DLD1 (cell line): ENCODE measurements around the gene MMP24.
"Not testable (repeated sequence)": the region's sequence is repeated elsewhere in the genome, so short reads cannot be mapped to it uniquely, and the experiment has no call there.

Experiments
- in situ Hi-C: cut with HindIII; loops from 2 replicates; pipeline ENCODE4 v1.10.0; 2017; ENCODE audit warnings: low sequenced_read_pairs

Gene MMP24

DNA sequence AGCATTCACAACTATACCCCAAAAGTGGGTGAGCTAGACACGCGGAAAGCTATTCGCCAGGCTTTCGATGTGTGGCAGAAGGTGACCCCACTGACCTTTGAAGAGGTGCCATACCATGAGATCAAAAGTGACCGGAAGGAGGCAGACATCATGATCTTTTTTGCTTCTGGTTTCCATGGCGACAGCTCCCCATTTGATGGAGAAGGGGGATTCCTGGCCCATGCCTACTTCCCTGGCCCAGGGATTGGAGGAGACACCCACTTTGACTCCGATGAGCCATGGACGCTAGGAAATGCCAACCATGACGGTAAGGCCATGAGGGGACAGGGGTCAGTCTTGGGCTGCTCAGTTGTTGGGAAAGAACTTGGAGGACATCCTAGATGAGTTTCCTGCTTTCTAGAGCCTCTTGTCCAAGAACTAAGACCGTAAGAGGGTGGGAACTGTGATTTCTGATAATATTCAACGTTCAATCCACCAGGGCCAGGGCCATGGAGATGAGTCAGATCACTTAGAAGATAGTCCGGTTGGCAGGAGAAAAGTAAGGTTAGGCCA lies 28.0 kb downstream of the MMP24 start:
- in situ Hi-C loops, result no loop called here

- in situ Hi-C loops, result no loop called here
Observed at GRCh38 chr20:35257175-35257909, 30.9 kb downstream of the MMP24 start.

DNA sequence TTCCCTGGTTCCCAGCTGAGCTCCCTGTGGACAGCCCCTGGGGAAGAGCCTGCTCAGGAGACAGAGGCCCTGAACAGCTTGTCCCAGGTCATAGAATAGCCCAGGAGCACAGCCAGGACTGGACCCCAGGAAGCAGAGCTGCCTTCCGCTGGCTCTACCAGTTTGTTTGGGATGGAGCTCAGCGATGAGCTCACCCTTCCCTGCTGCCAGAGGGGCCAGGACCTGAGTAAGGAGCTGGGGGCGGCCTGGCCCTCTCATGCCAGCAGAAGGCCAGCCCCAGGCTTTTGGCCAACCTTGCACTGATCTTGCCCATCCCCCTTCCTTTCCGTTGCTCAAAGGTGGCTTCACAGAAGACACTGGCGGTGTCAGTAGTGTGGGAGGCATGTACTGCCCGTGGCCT lies 33.9 kb downstream of the MMP24 start:
- in situ Hi-C loops, result no loop called here

GRCh38 chr20:35262321-35262720 lies 35.8 kb downstream of the MMP24 start:
- in situ Hi-C loops, result not testable (repeated sequence)

DNA sequence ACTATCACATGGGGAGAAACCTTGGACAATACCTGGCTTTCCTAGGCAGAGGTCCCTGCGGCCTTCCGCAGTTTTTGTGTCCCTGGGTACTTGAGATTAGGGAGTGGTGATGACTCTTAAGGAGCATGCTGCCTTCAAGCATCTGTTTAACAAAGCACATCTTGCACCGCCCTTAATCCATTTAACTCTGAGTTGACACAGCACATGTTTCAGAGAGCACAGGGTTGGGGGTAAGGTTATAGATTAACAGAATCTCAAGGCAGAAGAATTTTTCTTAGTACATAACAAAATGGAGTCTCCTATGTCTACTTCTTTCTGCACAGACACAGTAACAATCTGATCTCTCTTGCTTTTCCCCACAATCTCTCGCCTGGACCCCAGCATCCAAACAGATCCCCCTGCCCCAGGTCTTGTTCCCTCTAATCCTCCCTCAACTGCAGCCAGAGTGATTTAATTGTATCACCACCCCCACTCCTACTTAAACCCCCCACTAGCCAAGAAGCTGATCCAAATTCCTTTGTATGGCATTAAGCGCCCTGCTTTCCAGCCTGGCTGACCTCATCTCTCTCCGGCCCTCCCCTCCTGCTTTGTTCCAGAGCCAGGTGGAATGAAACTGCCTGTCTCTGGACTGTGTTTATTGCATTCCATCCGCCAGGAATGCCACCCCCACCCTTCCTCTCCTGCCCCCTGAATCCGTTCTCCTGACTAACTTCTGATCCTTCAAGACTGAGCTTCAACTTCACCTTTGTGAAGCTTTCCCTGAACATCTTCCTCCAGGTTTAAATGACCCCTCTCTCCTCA lies 36.4 kb downstream of the MMP24 start:
- in situ Hi-C loops, result not testable (repeated sequence)

DNA sequence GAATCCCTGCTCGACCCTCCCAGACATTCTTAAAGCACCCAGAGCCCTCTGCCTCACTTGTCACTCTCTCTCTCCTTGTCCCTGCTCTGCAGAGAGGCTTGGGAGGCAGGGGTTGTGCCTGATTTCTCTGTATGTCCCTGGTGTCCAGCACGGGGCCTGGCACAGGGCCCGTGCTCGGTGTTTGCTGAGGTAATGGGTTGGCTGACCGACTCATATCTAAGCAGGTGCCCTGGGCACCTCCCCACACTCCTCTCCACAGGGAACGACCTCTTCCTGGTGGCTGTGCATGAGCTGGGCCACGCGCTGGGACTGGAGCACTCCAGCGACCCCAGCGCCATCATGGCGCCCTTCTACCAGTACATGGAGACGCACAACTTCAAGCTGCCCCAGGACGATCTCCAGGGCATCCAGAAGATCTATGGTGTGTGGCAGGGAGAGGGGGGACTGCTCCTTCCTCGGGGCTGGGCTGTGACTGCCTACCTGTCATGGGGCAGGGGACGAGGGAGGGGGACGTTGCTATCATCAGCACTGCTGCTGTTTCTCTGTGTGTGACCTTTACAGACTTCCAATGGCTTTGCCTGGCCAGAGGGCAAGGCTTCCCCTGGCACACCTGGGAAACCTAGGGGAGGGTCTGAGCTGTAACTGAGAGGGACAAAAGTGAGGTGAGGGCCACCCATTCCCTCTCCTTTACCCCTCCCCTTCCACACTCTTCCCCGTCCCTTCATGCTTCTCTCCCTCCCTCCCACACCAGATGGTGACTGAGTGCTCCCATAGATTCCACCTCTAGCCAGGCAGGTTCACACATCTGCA lies 37.2 kb downstream of the MMP24 start:
- in situ Hi-C loops, result no loop called here

DNA sequence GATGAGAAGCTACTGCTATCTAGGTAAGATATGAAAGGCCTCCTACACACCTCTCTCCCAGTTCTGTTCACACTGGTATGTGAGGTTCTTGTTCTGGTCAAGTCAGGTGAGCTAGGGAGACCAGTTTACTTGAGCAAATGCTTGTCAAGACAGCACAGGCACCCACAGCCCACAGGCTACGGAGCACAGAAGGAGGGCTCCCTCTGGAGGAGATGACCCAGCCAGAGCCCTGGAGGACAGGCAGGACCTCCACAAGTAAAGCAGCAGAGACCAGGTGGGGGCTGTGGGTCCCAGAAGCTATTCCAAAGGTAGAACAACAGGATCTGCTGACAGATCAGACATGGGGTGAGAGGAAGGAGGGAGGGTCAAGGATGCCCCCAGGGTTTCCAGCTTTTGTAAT lies 38.3 kb downstream of the MMP24 start:
- in situ Hi-C loops, result no loop called here

DNA sequence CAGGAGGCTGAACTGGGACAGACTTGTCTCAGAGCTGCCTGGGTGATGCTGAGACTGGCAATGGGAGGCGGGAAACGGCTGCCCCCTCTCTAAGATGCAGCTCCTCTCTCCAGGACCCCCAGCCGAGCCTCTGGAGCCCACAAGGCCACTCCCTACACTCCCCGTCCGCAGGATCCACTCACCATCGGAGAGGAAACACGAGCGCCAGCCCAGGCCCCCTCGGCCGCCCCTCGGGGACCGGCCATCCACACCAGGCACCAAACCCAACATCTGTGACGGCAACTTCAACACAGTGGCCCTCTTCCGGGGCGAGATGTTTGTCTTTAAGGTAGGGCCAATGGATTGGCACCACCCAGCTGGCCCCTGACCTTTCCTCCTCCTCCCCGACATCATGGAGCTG lies 40.6 kb downstream of the MMP24 start:
- in situ Hi-C loops, result no loop called here

DNA sequence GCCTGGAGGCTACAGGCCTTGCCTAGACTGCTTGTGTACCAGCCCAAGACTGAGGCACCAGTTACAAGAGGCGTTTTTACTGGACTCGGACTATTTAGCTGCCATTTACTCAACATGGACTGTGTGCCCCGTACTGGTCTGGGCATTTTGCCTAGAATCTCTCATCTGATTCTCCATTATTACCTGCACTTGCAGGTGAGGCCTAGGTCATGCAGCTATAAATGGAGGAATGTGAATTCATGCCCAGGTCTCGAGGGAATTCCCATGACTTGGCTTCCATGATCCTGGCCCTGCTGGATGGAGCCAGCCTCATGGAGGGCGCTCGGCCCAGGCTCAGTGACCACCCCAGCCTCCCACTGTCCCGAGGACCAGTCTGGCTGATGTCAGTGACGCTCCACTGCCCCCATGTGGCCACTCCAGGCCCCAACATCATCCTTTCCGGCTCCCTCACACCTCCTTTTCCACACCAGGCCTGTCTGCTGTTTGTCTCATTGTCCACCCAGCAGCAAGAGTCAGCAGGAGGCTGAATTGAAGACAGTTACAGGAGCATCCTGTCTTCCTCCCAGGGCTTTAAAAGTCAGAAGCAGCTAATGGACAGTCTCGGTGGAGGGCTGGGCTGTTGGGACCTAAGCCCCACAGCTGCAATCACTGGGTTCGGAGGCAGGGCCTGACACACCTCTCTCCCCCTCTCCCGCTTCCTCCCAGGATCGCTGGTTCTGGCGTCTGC lies 42.7 kb downstream of the MMP24 start:
- in situ Hi-C loops, result no loop called here

DNA sequence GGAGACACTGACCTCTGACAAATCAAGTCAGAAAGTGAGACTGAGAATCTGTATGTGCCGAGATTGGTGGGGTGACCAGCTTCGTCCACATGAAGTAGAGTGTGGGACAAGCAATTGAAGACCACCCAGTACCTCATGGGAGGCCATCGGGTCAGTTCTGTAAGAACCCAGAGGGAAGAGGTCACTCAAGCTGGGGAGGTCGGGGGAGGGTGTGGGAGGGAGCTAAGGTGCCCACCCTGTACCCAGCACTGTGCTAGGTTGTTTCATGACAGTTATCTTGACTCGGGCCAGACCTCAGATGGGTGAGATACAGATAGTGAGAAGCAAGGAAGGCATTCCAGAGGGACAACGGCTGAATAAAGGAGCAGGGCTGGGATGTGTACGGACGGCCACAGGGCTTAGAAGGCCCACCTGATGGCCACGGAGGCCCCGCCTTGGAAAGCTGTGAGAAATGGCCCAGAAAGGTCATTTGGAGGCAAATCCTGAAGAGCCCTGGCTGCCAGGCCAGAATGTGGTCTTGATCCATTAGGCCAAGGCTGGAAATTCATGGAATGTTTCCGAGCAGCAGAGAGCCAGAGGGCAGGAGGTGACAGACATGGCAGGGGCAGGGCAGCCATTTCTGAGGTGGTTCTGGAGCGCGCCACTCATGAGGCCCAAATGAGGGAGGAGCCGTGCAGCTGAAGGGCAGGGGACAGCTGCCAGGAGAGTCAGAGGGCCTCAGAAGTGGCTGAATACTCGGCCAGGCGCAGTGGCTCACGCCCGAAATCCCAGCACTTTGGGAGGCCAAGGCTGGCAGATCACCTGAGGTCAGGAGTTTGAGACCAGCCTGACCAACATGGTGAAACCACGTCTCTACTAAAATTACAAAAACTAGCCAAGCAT lies 43.8 kb downstream of the MMP24 start:
- in situ Hi-C loops, result no loop called here

GRCh38 chr20:35271073-35271882 lies 44.8 kb downstream of the MMP24 start:
- in situ Hi-C loops, result no loop called here

- in situ Hi-C loops, result no loop called here
Observed at GRCh38 chr20:35271904-35272303, 45.4 kb downstream of the MMP24 start.

- in situ Hi-C loops, result no loop called here
Observed at GRCh38 chr20:35273449-35274171, 47.1 kb downstream of the MMP24 start.

DNA sequence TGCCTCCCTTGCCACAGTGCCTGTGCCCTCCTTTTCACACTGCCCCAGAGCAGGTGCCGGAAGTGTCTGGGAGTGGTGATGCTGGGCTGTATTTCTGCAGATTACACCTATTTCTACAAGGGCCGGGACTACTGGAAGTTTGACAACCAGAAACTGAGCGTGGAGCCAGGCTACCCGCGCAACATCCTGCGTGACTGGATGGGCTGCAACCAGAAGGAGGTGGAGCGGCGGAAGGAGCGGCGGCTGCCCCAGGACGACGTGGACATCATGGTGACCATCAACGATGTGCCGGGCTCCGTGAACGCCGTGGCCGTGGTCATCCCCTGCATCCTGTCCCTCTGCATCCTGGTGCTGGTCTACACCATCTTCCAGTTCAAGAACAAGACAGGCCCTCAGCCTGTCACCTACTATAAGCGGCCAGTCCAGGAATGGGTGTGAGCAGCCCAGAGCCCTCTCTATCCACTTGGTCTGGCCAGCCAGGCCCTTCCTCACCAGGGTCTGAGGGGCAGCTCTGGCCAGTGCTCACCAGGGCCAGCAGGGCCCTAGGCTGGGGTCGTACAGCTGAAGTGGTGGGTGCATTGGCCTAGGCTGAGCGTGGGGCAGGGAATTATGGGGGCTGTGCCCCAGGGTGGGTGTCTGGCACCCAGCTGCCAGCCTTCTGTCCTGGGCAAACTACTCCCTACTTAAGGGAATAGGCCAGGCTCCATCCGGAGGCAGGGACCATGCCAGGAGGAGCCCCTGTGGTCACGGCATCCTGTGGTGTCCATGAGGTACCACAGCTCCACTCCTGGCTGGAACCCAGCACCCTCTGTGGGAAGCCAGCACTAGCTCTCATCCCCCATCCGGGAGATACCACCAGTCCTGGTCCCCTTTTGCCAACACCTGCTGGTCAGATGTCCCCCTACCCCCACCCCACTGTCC lies 47.9 kb downstream of the MMP24 start:
- in situ Hi-C loops, result no loop called here

GRCh38 chr20:35275741-35276251 lies 49.3 kb downstream of the MMP24 start:
- in situ Hi-C loops, result no loop called here

DNA sequence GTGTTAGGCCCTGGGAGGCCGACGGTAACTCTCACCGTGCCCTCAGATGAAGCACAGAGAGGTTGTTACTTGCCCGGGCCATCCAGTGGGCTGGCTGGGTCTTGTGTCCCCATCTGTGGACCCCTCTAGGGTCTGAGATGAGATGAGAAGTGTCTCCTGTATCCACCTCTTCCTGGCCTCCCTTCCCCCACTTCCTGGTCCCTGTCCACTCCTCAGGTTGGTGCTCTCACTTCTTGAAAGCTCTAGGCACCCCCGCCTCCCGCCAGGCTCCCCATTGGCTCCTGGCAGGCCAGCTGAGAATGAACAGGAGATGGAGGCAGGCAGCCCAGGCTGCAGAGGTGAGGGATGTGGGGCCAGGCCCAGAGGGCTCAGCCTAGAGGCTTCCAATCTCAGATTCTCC lies 49.9 kb downstream of the MMP24 start:
- in situ Hi-C loops, result no loop called here

GRCh38 chr20:35277127-35277526 lies 50.6 kb downstream of the MMP24 start:
- in situ Hi-C loops, result no loop called here
